Activated naive CD8-positive, alpha-beta T cell treated with anti-CD3 and anti-CD28 coated beads, Interleukin-2, amount 10 ng/mL, durations not matched to agents 7 days and 5 days (primary cell): ENCODE measurements around the gene HPF1. TPM values are rescaled to one million over a fixed set of nuclear protein-coding genes. Genes with fewer than 3 reads are reported as not detected.

Experiments
- ATAC-seq: fragments of 150-1000 bp; cut with Tn5 transposase; one replicate; pipeline ENCODE4 v1.10.0; 2021; ENCODE audit warnings: low read depth, moderate library complexity
- POLR2A ChIA-PET: fragments of 350-600 bp; sonication (Branson Sonifier 250); formaldehyde crosslinking; loops from one replicate; lab custom pipeline; 2021; ENCODE audit warnings: antibody characterized with exemption; lab: Charles Lee
- DNase-seq: peaks from one replicate; pipeline ENCODE4 v3.0.0; 2021
- H3K27ac Mint-ChIP-seq: one replicate; pipeline ENCODE4 v1.8.0; 2022; ENCODE audit warnings: mild to moderate bottlenecking, mixed read lengths
- H3K27me3 Mint-ChIP-seq: one replicate; pipeline ENCODE4 v1.8.0; 2022; ENCODE audit warnings: mild to moderate bottlenecking, moderate library complexity, mixed read lengths
- H3K36me3 Mint-ChIP-seq: one replicate; pipeline ENCODE4 v1.8.0; 2021; ENCODE audit warnings: mild to moderate bottlenecking, mixed read lengths
- H3K4me1 Mint-ChIP-seq: one replicate; pipeline ENCODE4 v1.8.0; 2021; ENCODE audit warnings: mixed read lengths
- H3K4me3 Mint-ChIP-seq: one replicate; pipeline ENCODE4 v1.8.0; 2022; ENCODE audit warnings: mild to moderate bottlenecking, moderate library complexity, mixed read lengths
- H3K9me3 Mint-ChIP-seq: one replicate; pipeline ENCODE4 v1.8.0; 2021; ENCODE audit warnings: mixed read lengths
- total RNA-seq, 2 experiments: library from RNA; stranded (reverse); gene quantifications; one replicate each; pipeline ENCODE4 v1.2.3, GENCODE V29; 2021

HPF1 gene
- total RNA-seq, 2 experiments from 2014 or later, result 15.6 to 16.5 TPM

DNA sequence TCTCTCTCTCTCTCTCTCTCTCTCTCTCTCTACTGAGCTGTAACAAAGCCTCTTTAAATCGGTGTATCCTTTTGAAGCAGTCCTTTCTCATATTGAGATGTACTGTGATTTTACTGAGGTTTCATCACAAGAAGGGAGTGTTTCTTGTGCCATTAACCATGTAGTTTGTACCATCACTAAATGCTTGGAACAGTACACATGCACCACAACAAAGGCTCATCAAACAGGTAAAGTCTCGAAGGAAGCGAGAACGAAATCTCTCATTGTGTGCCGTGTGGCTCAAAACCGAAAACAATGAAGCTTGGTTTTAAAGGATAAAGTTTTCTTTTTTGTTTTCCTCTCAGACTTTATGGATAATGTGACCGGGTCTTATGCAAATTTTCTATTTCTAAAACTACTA, 37.2 kb downstream of the HPF1 start:
- POLR2A ChIA-PET, result no interaction called here
- H3K4me1 Mint-ChIP-seq, result peaks cover 1% of the 10 kb centered on the region
- H3K27ac Mint-ChIP-seq, result no peak overlapping the region
- no peak overlapping the region for H3K4me3 Mint-ChIP-seq
- peaks cover 8% of the 10 kb centered on the region for H3K36me3 Mint-ChIP-seq
- no peaks in the 10 kb centered on the region for H3K27me3 Mint-ChIP-seq
- ATAC-seq, result no peak
- DNase-seq, result no peak
- H3K9me3 Mint-ChIP-seq, result no peaks in the 10 kb centered on the region

DNA sequence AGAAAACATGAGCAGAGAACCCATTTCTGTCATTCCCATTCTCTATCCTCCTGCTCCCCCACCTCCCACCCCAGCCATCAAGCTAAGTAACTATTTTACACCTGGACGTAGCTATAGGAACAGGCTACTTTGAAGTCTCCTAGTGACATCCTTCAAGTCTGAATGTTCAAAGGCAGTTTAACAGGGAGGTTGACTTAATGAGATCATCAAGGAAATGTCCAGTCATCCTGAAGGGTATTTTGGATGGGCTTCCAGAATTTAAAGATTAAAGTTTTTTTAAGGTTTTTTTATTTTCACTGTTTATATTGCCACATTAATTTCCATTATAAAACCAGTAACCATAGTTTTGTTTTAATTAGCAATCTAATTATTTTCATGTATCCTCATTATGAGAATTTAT, 41.1 kb downstream of the HPF1 start:
- Mint-ChIP-seq H3K27ac (no peak overlapping the region), H3K36me3 (peaks cover 8% of the 10 kb centered on the region), H3K4me1 (peaks cover 1% of the 10 kb centered on the region), H3K27me3 (no peaks in the 10 kb centered on the region), H3K9me3 (no peaks in the 10 kb centered on the region), H3K4me3 (no peak overlapping the region)
- DNase-seq, result no peak
- POLR2A ChIA-PET, result no interaction called here
- no peak for ATAC-seq

DNA sequence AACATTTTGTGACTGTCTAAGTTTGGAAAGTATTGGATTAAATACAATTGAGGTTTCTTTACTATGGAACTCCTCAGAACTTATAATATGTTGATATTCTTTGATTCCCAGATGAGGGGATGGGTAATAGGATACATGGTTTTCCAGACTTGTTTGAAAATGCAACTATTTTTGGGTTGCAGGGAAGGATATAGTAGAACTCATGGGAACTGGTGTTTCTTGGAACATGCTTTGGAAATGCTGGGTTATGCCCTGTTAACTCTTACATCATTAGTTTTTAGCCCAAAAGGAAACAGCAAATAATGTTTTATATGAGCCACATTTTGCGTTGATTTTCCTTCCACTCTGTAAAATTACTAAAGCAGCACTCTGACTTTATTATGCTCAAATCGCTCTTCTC, 41.9 kb downstream of the HPF1 start:
- H3K36me3 Mint-ChIP-seq, result peaks cover 8% of the 10 kb centered on the region
- no peaks in the 10 kb centered on the region for H3K9me3 Mint-ChIP-seq
- no peaks in the 10 kb centered on the region for H3K27me3 Mint-ChIP-seq
- ATAC-seq (no peak), DNase-seq (no peak)
- no peak overlapping the region for H3K4me3 Mint-ChIP-seq
- H3K27ac Mint-ChIP-seq, result no peak overlapping the region
- H3K4me1 Mint-ChIP-seq, result no peaks in the 10 kb centered on the region
- POLR2A ChIA-PET, result no interaction called here

DNA sequence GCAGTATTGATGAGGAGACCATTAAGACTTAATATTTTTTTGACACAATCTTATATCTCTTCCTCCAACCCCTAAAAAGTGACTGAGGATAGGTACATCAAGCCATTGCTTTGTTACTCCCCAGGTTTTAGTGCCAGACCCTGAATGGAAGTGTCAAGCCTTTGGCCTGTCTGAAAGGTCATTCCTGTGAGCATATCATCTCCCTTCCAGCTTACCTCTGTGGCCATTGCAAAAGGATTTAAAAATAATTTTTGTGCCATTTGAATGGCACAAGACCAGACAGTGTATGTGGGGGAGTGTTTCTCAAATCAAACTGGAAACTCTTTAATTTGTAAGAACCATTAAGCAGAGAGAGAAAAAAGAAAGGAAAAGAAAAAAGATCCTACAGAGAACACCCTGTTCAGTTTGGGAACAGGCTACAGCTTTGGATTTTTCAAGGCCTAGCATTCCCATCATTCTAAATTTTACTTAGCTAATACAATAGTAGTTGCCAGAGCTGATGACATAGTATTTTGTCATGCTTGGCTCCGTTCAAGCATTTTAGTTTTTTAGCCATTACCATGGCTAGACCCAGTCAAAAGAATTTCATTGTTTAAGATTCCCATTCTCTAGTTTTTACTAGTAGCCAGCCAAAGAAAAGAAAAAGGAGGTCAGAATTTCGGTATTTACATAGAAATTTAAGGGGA, 49.6 kb downstream of the HPF1 start:
- POLR2A ChIA-PET, result no interaction called here
- peaks cover 5% of the 10 kb centered on the region for H3K36me3 Mint-ChIP-seq
- no peak overlapping the region for H3K4me3 Mint-ChIP-seq
- no peaks in the 10 kb centered on the region for H3K27me3 Mint-ChIP-seq
- H3K27ac Mint-ChIP-seq, result no peak overlapping the region
- no peaks in the 10 kb centered on the region for H3K9me3 Mint-ChIP-seq
- no peaks in the 10 kb centered on the region for H3K4me1 Mint-ChIP-seq
- DNase-seq, result no peak
- no peak for ATAC-seq

DNA sequence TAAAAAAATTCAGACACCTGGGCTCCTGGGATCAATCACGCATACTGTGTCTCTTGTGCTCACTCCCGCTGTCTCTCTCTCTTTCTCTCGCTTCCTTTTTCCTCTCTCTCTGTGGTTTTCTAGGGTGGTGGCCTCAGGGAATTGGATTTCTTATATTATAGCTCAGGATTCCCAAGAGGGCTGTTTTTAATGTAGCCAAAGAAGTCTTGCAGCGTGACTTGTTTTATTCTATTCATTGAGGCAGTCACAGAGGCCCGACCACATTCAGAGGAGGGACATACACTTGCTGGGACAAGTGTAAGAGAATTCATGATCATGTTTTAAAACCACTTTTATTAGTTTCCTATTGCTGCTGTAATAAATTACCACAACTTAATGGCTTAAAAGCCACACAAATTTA, 59.4 kb downstream of the HPF1 start:
- Mint-ChIP-seq H3K36me3 (peaks cover 19% of the 10 kb centered on the region), H3K9me3 (no peaks in the 10 kb centered on the region), H3K27me3 (no peaks in the 10 kb centered on the region), H3K27ac (no peak overlapping the region), H3K4me1 (no peaks in the 10 kb centered on the region), H3K4me3 (no peak overlapping the region)
- ATAC-seq (no peak), DNase-seq (no peak)
- POLR2A ChIA-PET, result no interaction called here

DNA sequence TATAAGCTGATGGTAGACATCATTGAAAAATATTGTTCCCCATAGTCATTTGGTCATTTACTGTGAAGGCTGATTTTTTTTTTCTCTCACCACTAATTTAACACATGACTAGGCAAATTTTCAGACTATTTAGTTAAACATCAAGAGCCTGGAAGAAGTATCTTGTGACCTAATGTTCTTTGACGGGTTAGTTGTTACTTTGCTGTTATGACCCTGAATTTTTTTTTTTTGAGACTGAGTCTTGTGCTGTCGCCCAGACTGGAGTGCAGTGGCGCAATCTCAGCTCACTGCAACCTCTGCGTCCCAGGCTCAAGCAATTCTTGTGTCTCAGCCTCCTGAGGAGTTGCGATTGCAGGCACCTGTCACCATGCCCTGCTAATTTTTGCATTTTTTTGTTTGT, 67.0 kb downstream of the HPF1 start:
- no peak for ATAC-seq
- H3K36me3 Mint-ChIP-seq, result peaks cover 20% of the 10 kb centered on the region

DNA sequence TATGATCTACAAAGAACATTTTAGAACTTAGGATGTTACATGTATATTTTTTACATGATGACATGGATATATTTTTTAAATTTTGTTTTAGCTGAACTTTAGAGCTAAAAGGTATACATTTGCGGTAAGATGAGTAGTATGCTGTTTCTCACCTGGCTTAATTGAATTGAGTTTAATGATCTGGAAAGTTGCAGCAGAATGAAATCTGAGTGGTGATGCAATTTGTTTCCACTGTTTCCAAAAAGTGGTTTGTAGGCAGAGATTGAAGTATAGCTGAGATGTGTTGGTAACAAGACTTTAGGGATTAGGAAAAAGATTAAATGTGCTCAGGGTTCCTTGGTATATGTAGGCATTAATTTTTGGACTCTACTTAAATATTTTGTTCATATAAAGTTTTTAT, 68.1 kb downstream of the HPF1 start:
- DNase-seq, result no peak
- POLR2A ChIA-PET, result no interaction called here

More for the DNA sequence above, 67.0 kb downstream of the HPF1 start:
- Mint-ChIP-seq H3K27ac (no peak overlapping the region), H3K9me3 (no peaks in the 10 kb centered on the region), H3K4me1 (peaks cover 4% of the 10 kb centered on the region), H3K4me3 (no peak overlapping the region), H3K27me3 (no peaks in the 10 kb centered on the region)
- no peak for DNase-seq
- POLR2A ChIA-PET, result no interaction called here

DNA sequence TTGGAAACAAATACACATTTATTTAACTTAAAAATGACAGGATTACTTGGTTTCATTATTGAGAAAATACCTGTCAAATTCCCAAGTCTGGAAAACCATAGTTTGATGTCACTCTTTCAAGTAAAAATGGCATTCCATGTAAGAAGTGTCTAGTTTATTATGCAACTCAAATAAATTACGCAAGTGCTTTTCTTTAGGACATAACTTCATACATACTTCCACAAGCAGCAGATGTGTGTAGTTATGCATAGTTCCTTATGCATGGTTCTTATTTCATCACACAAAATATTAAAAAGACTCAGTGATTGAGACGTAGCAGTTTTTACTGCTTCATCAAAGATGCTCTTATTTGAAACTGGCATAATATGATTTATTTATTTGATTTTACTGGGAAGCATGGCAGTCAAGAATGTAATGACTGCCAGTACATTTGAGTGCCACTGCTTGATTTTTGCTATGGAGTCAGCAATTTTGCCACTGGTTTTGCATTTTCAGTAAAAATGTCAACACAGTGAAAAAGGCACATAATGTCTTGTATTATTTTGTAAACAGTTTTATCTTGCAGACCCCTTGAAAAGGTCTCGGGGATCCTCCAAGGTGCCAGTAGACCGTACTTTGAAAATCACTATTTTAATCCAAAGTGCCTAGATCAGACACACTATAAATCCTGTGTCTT, 75.2 kb downstream of the HPF1 start:
- DNase-seq (no peak), ATAC-seq (no peak)
- H3K4me3 Mint-ChIP-seq, result no peak overlapping the region
- no peak overlapping the region for H3K27ac Mint-ChIP-seq
- H3K9me3 Mint-ChIP-seq, result peaks cover 1% of the 10 kb centered on the region
- no peaks in the 10 kb centered on the region for H3K27me3 Mint-ChIP-seq
- POLR2A ChIA-PET, result no interaction called here
- H3K36me3 Mint-ChIP-seq, result peaks cover 21% of the 10 kb centered on the region
- no peaks in the 10 kb centered on the region for H3K4me1 Mint-ChIP-seq

More for the DNA sequence above, 68.1 kb downstream of the HPF1 start:
- Mint-ChIP-seq H3K4me1 (peaks cover 4% of the 10 kb centered on the region), H3K9me3 (no peaks in the 10 kb centered on the region), H3K27me3 (no peaks in the 10 kb centered on the region), H3K4me3 (no peak overlapping the region), H3K27ac (no peak overlapping the region), H3K36me3 (peaks cover 20% of the 10 kb centered on the region)
- no peak for ATAC-seq

Other genes with a start within 250 kb of the HPF1 start
- 10 to 100 TPM; 15.4 to 16.9 TPM for gene NEK1, start 145.4 kb downstream of the HPF1 start, total RNA-seq
- 10 to 100 TPM; 26.3 to 28.5 TPM for gene CLCN3, start 137.4 kb downstream of the HPF1 start, total RNA-seq